HG03342 (cell line): ENCODE measurements around the gene PTPRG.

Experiments used
- ATAC-seq: cut with Tn5 transposase; IDR thresholded peaks from one replicate; pipeline ENCODE4 v1.9.1; 2021; ENCODE audit warnings: mild to moderate bottlenecking, moderate library complexity; ENCODE audit not compliant: unreplicated experiment

Gene PTPRG

GRCh38 chr3:62084558-62084957 is 523.2 kb downstream of the PTPRG start:
- no peak for ATAC-seq

GRCh38 chr3:62088472-62089104 is 527.2 kb downstream of the PTPRG start:
- ATAC-seq, result no peak

GRCh38 chr3:62090066-62090465 is 528.7 kb downstream of the PTPRG start:
- ATAC-seq, result no peak

- ATAC-seq, result no peak
These were observed 529.1 kb downstream of the PTPRG start for GRCh38 chr3:62090519-62090918.

- ATAC-seq, result no peak
These were observed 531.7 kb downstream of the PTPRG start for GRCh38 chr3:62093025-62093424.

GRCh38 chr3:62094461-62094860 is 533.1 kb downstream of the PTPRG start:
- ATAC-seq, result no peak

GRCh38 chr3:62095080-62095479 is 533.7 kb downstream of the PTPRG start:
- no peak for ATAC-seq

GRCh38 chr3:62095756-62096155 is 534.4 kb downstream of the PTPRG start:
- no peak for ATAC-seq

GRCh38 chr3:62096521-62096920 is 535.1 kb downstream of the PTPRG start:
- no peak for ATAC-seq

GRCh38 chr3:62097121-62097520 is 535.8 kb downstream of the PTPRG start:
- ATAC-seq, result no peak

- no peak for ATAC-seq
These were observed 537.4 kb downstream of the PTPRG start for GRCh38 chr3:62098646-62099365.

GRCh38 chr3:62100282-62100989 is 539.1 kb downstream of the PTPRG start:
- no peak for ATAC-seq

GRCh38 chr3:62101488-62101887 is 540.1 kb downstream of the PTPRG start:
- no peak for ATAC-seq

- ATAC-seq, result no peak
These were observed 542.2 kb downstream of the PTPRG start for GRCh38 chr3:62103531-62103930.

- no peak for ATAC-seq
These were observed 548.2 kb downstream of the PTPRG start for GRCh38 chr3:62109534-62109933.

- no peak for ATAC-seq
These were observed 549.3 kb downstream of the PTPRG start for GRCh38 chr3:62110443-62111225.

GRCh38 chr3:62113092-62113491 is 551.7 kb downstream of the PTPRG start:
- ATAC-seq, result no peak

- no peak for ATAC-seq
These were observed 553.4 kb downstream of the PTPRG start for GRCh38 chr3:62114763-62115162.

GRCh38 chr3:62117903-62118548 is 556.7 kb downstream of the PTPRG start:
- ATAC-seq, result no peak

- ATAC-seq, result no peak
These were observed 557.8 kb downstream of the PTPRG start for GRCh38 chr3:62119139-62119538.

- no peak for ATAC-seq
These were observed 561.4 kb downstream of the PTPRG start for GRCh38 chr3:62122819-62123218.
